ENCODE results near the gene SLC27A5. TPM values are rescaled to one million over a fixed set of nuclear protein-coding genes. Genes with fewer than 3 reads are reported as not detected.

The SLC27A5 gene
- total and polyA plus RNA-seq, 2 experiments from 2014 or later, result 16.2 to 35.5 TPM

DNA sequence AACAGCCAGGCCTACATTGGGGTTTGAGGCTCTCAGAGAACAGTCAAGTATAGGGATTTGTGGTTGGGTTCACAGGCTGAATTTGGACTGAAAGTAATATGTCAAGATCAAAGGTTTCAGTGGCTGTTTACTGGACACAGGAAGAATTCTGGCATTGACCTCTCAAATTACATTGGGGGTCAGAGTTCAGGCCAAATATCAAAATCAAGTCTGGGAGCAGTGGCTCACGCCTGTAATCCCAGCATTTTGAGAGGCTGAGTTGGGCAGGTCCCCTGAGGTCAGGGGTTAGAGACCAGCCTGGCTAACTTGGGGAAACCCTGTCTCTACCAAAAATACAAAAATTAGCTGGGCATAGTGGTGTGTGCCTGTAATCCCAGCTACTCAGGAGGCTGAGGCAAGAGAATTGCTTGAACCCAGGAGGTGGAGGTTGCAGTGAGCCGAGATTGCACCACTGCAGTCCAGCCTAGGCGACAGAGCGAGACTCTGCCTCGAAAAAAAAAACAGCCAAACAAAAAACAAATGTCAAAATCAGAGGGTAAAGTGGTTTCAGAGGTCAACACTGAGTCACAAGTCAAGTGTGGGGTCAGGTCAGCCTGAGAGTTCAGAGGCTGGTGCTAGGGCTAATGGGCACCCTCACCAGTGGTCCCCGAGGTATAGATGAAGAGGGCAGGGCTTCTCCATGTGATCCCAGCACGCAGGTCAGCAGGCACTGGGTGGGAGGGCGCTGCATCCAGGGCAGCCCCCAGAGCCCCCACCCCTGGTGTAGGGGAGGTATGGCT lies 1.5 kb downstream of the SLC27A5 start:
- no peaks in the 10 kb centered on the region for H3K36me3 ChIP-seq (ENCODE audit: insufficient read depth)
- H3K4me3 ChIP-seq, result no peak overlapping the region
- H3K27ac ChIP-seq (ENCODE audit: low read depth), result no peak overlapping the region
- H3K79me2 ChIP-seq (replicated peaks; ENCODE audit: insufficient read depth), result 0 out of 2 replicates have a peak, but pooled peaks cover 3% of the 10 kb centered on the region
- H3K27ac Mint-ChIP-seq, result no peak overlapping the region
- H3K9me2 ChIP-seq (ENCODE audit: insufficient read depth), result no peaks in the 10 kb centered on the region
- no peak for ATAC-seq
- DNase-seq (ENCODE audit: low spot score), result no peak
- no peak overlapping the region for H3K4me2 ChIP-seq
- no peaks in the 10 kb centered on the region for H4K20me1 ChIP-seq (replicated peaks; ENCODE audit: insufficient read depth)
- peaks cover 8% of the 10 kb centered on the region for H3K4me1 Mint-ChIP-seq
- TF ChIP-seq, protein P1, sequence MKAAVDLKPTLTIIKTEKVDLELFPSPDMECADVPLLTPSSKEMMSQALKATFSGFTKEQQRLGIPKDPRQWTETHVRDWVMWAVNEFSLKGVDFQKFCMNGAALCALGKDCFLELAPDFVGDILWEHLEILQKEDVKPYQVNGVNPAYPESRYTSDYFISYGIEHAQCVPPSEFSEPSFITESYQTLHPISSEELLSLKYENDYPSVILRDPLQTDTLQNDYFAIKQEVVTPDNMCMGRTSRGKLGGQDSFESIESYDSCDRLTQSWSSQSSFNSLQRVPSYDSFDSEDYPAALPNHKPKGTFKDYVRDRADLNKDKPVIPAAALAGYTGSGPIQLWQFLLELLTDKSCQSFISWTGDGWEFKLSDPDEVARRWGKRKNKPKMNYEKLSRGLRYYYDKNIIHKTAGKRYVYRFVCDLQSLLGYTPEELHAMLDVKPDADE (IDR thresholded peaks at IDR 0.05), result no peak
- no peak for TF ChIP-seq CREB1 (CRISPR knock-in tag; IDR thresholded peaks at IDR 0.05; ENCODE audit: low read depth)
- TF ChIP-seq, protein P2, sequence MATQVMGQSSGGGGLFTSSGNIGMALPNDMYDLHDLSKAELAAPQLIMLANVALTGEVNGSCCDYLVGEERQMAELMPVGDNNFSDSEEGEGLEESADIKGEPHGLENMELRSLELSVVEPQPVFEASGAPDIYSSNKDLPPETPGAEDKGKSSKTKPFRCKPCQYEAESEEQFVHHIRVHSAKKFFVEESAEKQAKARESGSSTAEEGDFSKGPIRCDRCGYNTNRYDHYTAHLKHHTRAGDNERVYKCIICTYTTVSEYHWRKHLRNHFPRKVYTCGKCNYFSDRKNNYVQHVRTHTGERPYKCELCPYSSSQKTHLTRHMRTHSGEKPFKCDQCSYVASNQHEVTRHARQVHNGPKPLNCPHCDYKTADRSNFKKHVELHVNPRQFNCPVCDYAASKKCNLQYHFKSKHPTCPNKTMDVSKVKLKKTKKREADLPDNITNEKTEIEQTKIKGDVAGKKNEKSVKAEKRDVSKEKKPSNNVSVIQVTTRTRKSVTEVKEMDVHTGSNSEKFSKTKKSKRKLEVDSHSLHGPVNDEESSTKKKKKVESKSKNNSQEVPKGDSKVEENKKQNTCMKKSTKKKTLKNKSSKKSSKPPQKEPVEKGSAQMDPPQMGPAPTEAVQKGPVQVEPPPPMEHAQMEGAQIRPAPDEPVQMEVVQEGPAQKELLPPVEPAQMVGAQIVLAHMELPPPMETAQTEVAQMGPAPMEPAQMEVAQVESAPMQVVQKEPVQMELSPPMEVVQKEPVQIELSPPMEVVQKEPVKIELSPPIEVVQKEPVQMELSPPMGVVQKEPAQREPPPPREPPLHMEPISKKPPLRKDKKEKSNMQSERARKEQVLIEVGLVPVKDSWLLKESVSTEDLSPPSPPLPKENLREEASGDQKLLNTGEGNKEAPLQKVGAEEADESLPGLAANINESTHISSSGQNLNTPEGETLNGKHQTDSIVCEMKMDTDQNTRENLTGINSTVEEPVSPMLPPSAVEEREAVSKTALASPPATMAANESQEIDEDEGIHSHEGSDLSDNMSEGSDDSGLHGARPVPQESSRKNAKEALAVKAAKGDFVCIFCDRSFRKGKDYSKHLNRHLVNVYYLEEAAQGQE (IDR thresholded peaks at IDR 0.05; ENCODE audit: unreplicated experiment), result no peak
- TF ChIP-seq, protein P3, sequence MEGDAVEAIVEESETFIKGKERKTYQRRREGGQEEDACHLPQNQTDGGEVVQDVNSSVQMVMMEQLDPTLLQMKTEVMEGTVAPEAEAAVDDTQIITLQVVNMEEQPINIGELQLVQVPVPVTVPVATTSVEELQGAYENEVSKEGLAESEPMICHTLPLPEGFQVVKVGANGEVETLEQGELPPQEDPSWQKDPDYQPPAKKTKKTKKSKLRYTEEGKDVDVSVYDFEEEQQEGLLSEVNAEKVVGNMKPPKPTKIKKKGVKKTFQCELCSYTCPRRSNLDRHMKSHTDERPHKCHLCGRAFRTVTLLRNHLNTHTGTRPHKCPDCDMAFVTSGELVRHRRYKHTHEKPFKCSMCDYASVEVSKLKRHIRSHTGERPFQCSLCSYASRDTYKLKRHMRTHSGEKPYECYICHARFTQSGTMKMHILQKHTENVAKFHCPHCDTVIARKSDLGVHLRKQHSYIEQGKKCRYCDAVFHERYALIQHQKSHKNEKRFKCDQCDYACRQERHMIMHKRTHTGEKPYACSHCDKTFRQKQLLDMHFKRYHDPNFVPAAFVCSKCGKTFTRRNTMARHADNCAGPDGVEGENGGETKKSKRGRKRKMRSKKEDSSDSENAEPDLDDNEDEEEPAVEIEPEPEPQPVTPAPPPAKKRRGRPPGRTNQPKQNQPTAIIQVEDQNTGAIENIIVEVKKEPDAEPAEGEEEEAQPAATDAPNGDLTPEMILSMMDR (conservative IDR thresholded peaks at IDR 0.05; ENCODE audit: low read depth in 2 of 2), result no peak
- TF ChIP-seq ZNF114 (CRISPR knock-in tag; IDR thresholded peaks at IDR 0.05), result no peak
- TF ChIP-seq EZH2phosphoT487 (IDR thresholded peaks at IDR 0.05; ENCODE audit: unreplicated experiment), result no peak
- no peak for TF ChIP-seq NANOG (IDR thresholded peaks at IDR 0.05; ENCODE audit: borderline replicate concordance)
- peaks cover 7% of the 10 kb centered on the region; the same call in 1 of the 2 replicates for H3K4me1 ChIP-seq (ENCODE audit: insufficient read depth)
- peaks cover 12% of the 10 kb centered on the region for H3K9me3 Mint-ChIP-seq
- peaks cover 3% of the 10 kb centered on the region; the same call in 1 of the 2 replicates for H3F3A ChIP-seq (replicated peaks; ENCODE audit: low read depth)
- no peaks in the 10 kb centered on the region for H3K27me3 ChIP-seq (ENCODE audit: insufficient read depth)
- H3K4me3 Mint-ChIP-seq, result no peak overlapping the region; the same call in 2 of the 3 replicates
- H3K36me3 Mint-ChIP-seq (ENCODE audit: low read depth), result peaks cover 9% of the 10 kb centered on the region
- H2AFZ ChIP-seq, result no peak overlapping the region
- peaks cover 25% of the 10 kb centered on the region for H3K27me3 Mint-ChIP-seq (ENCODE audit: insufficient read depth, low read depth, poor library complexity)

DNA sequence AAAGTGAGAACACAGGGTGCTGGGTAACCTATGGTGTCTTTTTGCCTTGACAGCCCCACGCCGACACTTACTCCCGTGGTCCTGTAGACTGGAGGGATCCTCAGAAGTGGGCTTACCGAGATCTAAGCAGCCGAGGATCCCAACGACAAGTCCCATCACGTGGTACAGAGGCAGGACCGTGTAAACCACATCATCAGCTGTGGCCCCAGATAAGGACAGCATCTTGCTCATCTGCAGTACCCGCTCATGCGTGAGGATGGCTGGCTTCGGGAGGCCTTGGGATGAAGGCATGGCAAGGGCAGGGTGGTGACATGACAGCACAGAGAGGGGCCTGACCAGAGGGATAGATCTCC lies 2.1 kb downstream of the SLC27A5 start:
- peaks cover 6% of the 10 kb centered on the region; the same call in 2 of the 3 replicates for H3K36me3 Mint-ChIP-seq (ENCODE audit: low read depth)
- TF ChIP-seq JUNB (IDR thresholded peaks at IDR 0.05; ENCODE audit: unreplicated experiment), result no peak

More for the DNA sequence above, 2.1 kb downstream of the SLC27A5 start:
- Histone ChIP-seq H3K4me2 (no peak overlapping the region), H2AFZ (no peak overlapping the region), H3K4me3 (no peak overlapping the region), H3K9me2 (ENCODE audit: insufficient read depth) (no peaks in the 10 kb centered on the region), H3K79me2 (replicated peaks; ENCODE audit: insufficient read depth) (0 out of 2 replicates have a peak, but pooled peaks cover under 1% of the 10 kb centered on the region), H3K36me3 (ENCODE audit: insufficient read depth) (no peaks in the 10 kb centered on the region), H3K4me1 (ENCODE audit: insufficient read depth) (peaks cover 3% of the 10 kb centered on the region; the same call in 1 of the 2 replicates), H3F3A (replicated peaks; ENCODE audit: low read depth) (peaks cover 1% of the 10 kb centered on the region; the same call in 1 of the 2 replicates), H4K20me1 (replicated peaks; ENCODE audit: insufficient read depth) (no peaks in the 10 kb centered on the region), H3K27me3 (ENCODE audit: insufficient read depth) (no peaks in the 10 kb centered on the region), H3K27ac (ENCODE audit: low read depth) (no peak overlapping the region)
- no peak for ATAC-seq
- peaks cover 12% of the 10 kb centered on the region for H3K9me3 Mint-ChIP-seq
- peaks cover 4% of the 10 kb centered on the region for H3K4me1 Mint-ChIP-seq
- no peak overlapping the region for H3K27ac Mint-ChIP-seq
- peaks cover 21% of the 10 kb centered on the region for H3K27me3 Mint-ChIP-seq (ENCODE audit: insufficient read depth, low read depth, poor library complexity)
- no peak overlapping the region for H3K4me3 Mint-ChIP-seq
- no peak for DNase-seq (ENCODE audit: low spot score)

All from GM23338 (cell line).